Frontal cortex (tissue), 4 donors: ENCODE data around the gene RAB8B. TPM values are rescaled to one million over a fixed set of nuclear protein-coding genes. Genes with fewer than 3 reads are reported as not detected.
"Not testable (repeated sequence)": the region's sequence is repeated elsewhere in the genome, so short reads cannot be mapped to it uniquely, and the experiment has no call there.

ENCODE experiments used
- DNase-seq, 2 donors: peaks; one replicate each; pipeline ENCODE4 v3.0.0; 2012; ENCODE audit warnings: low spot score in 2 of 2
- FAIRE-seq: peaks from 2 replicates; lab custom pipeline; 2012; peaks lifted over from hg19 to GRCh38; lab: Jason Lieb, UNC
- total RNA-seq: library from RNA; depleted of rRNA; stranded (reverse); fragments of >200 nt; gene quantifications from one replicate; pipeline ENCODE4 v1.2.3, GENCODE V29; 2014
- donor health status: control.
- donor health status: control.
- donor health status: control.

Gene RAB8B
- total RNA-seq, 1 donor from 2014 or later: 110 TPM

GRCh38 chr15:63200464-63201249 is 11.3 kb downstream of the RAB8B start:
- FAIRE-seq: no peak

GRCh38 chr15:63202861-63203260 is 13.5 kb downstream of the RAB8B start:
- FAIRE-seq: no peak

More at GRCh38 chr15:63200464-63201249, 11.3 kb downstream of the RAB8B start:
- DNase-seq: no peak

GRCh38 chr15:63203451-63204090 is 14.2 kb downstream of the RAB8B start:
- no peak for FAIRE-seq
- no peak for DNase-seq

More at GRCh38 chr15:63202861-63203260, 13.5 kb downstream of the RAB8B start:
- DNase-seq: no peak

GRCh38 chr15:63206079-63206478 is 16.7 kb downstream of the RAB8B start:
- DNase-seq (no peak), FAIRE-seq (no peak)

GRCh38 chr15:63208824-63209223 is 19.4 kb downstream of the RAB8B start:
- not testable (repeated sequence) for FAIRE-seq

GRCh38 chr15:63210151-63211091 is 21.0 kb downstream of the RAB8B start:
- FAIRE-seq (peak; percentile 23), DNase-seq (no peak)

More at GRCh38 chr15:63208824-63209223, 19.4 kb downstream of the RAB8B start:
- not testable (repeated sequence) for DNase-seq

- FAIRE-seq (no peak), DNase-seq (no peak)
Measured at GRCh38 chr15:63211092-63211490, 21.7 kb downstream of the RAB8B start.

GRCh38 chr15:63211549-63211948 is 22.1 kb downstream of the RAB8B start:
- no peak for DNase-seq
- no peak for FAIRE-seq

- FAIRE-seq (no peak), DNase-seq (no peak)
Measured at GRCh38 chr15:63212050-63213004, 22.9 kb downstream of the RAB8B start.

- FAIRE-seq (no peak), DNase-seq (no peak)
Measured at GRCh38 chr15:63218100-63218808, 28.8 kb downstream of the RAB8B start.

GRCh38 chr15:63219196-63219710 is 29.8 kb downstream of the RAB8B start:
- no peak for DNase-seq
- no peak for FAIRE-seq

GRCh38 chr15:63221346-63221745 is 31.9 kb downstream of the RAB8B start:
- DNase-seq: no peak
- no peak for FAIRE-seq

- FAIRE-seq (no peak), DNase-seq (no peak)
Measured at GRCh38 chr15:63223463-63223862, 34.1 kb downstream of the RAB8B start.

GRCh38 chr15:63225381-63225780 is 36.0 kb downstream of the RAB8B start:
- FAIRE-seq (no peak), DNase-seq (no peak)

- DNase-seq (no peak), FAIRE-seq (no peak)
Measured at GRCh38 chr15:63226155-63226883, 36.9 kb downstream of the RAB8B start.

GRCh38 chr15:63226966-63227401 is 37.6 kb downstream of the RAB8B start:
- DNase-seq (no peak), FAIRE-seq (no peak)

GRCh38 chr15:63227689-63228088 is 38.3 kb downstream of the RAB8B start:
- no peak for DNase-seq
- no peak for FAIRE-seq

- FAIRE-seq: no peak
- DNase-seq: no peak
Measured at GRCh38 chr15:63231206-63231605, 41.8 kb downstream of the RAB8B start.
